Neuronal stem cell (in vitro differentiated cells): ENCODE data around the gene HSD17B4.

Experiments used
- DNase-seq: peaks from one replicate; pipeline ENCODE4 v3.0.0-alpha.2; 2013; ENCODE audit warnings: low spot score
- H2AFZ ChIP-seq: one replicate; pipeline ENCODE4 v1.6.1; 2013; ENCODE audit warnings: mild to moderate bottlenecking, low read length, inconsistent platforms
- H2AK5ac ChIP-seq: 2 replicates; pipeline ENCODE4 v1.6.1; 2013; ENCODE audit warnings: low read depth, mild to moderate bottlenecking, inconsistent platforms, low read length, moderate library complexity, mixed read lengths
- H2BK120ac ChIP-seq: 2 replicates; pipeline ENCODE4 v1.6.1; 2013; ENCODE audit warnings: low read depth, mild to moderate bottlenecking, inconsistent platforms, low read length, moderate library complexity, mixed read lengths
- H2BK12ac ChIP-seq: one replicate; pipeline ENCODE4 v1.6.1; 2013; ENCODE audit warnings: low read length, inconsistent platforms
- H2BK15ac ChIP-seq: 2 replicates; pipeline ENCODE4 v1.6.1; 2013; ENCODE audit warnings: mild to moderate bottlenecking, low read length, inconsistent platforms, mixed read lengths
- H2BK5ac ChIP-seq: one replicate; pipeline ENCODE4 v1.6.1; 2013; ENCODE audit warnings: inconsistent platforms, mild to moderate bottlenecking, low read length, moderate library complexity
- H3K14ac ChIP-seq: one replicate; pipeline ENCODE4 v1.6.1; 2013; ENCODE audit warnings: low read length, inconsistent platforms
- H3K18ac ChIP-seq: 2 replicates; pipeline ENCODE4 v1.6.1; 2013; ENCODE audit warnings: low read length, inconsistent platforms
- H3K23ac ChIP-seq: 2 replicates; pipeline ENCODE4 v1.6.1; 2013; ENCODE audit warnings: low read depth, mild to moderate bottlenecking, mixed read lengths, low read length, inconsistent platforms; ENCODE audit not compliant: poor library complexity
- H3K27ac ChIP-seq: replicated peaks from 3 replicates; pipeline ENCODE4 v1.5.1; 2013; ENCODE audit warnings: low read length, inconsistent platforms
- H3K27me3 ChIP-seq, 3 experiments: 2 replicates each; pipeline ENCODE4 v1.6.1; 2013; ENCODE audit warnings: low read length in 3 of 3, mild to moderate bottlenecking in 2 of 3, inconsistent platforms in 1 of 3, low read depth in 1 of 3, mixed read lengths in 1 of 3, moderate library complexity in 1 of 3; ENCODE audit not compliant: control insufficient read depth in 3 of 3, insufficient read depth in 3 of 3
- H3K36me3 ChIP-seq, 2 donors: replicated peaks in 1 of 2; 2 replicates each; pipeline ENCODE4 v1.6.1; 2013; ENCODE audit warnings: low read length in 2 of 2; ENCODE audit not compliant: control insufficient read depth in 2 of 2, insufficient read depth in 2 of 2
- H3K4ac ChIP-seq: 2 replicates; pipeline ENCODE4 v1.6.1; 2013; ENCODE audit warnings: inconsistent platforms, mild to moderate bottlenecking, low read length, moderate library complexity
- H3K4me1 ChIP-seq, 2 donors: 1 replicate in 1 of 2; 2 replicates in 1 of 2; pipeline ENCODE4 v1.6.1; 2013; ENCODE audit warnings: low read length in 2 of 2, low read depth in 1 of 2; ENCODE audit not compliant: control insufficient read depth in 2 of 2, insufficient read depth in 1 of 2
- H3K4me2 ChIP-seq: one replicate; pipeline ENCODE4 v1.6.1; 2013; ENCODE audit warnings: mild to moderate bottlenecking, low read length, inconsistent platforms; ENCODE audit not compliant: insufficient read depth, poor library complexity, severe bottlenecking
- H3K4me3 ChIP-seq, 2 donors: 2 replicates each; pipeline ENCODE4 v1.5.1; 2013; ENCODE audit warnings: low read length in 2 of 2, mild to moderate bottlenecking in 2 of 2, inconsistent platforms in 1 of 2, moderate library complexity in 1 of 2
- H3K79me1 ChIP-seq: one replicate; pipeline ENCODE4 v1.6.1; 2013; ENCODE audit warnings: low read depth, mild to moderate bottlenecking, inconsistent platforms, low read length, moderate library complexity
- H3K9ac ChIP-seq: one replicate; pipeline ENCODE4 v1.6.1; 2013; ENCODE audit warnings: mild to moderate bottlenecking, low read depth, low read length, inconsistent platforms; ENCODE audit not compliant: poor library complexity
- H3K9me3 ChIP-seq, 2 donors: replicated peaks in 1 of 2; 2 replicates each; pipeline versions ENCODE3 to v1.6.1; 2013; ENCODE audit warnings: low read length in 2 of 2, mild to moderate bottlenecking in 2 of 2, inconsistent platforms in 1 of 2, low read depth in 1 of 2, mixed read lengths in 1 of 2, moderate library complexity in 1 of 2; ENCODE audit not compliant: control insufficient read depth in 2 of 2, insufficient read depth in 1 of 2
- H4K8ac ChIP-seq: one replicate; pipeline ENCODE4 v1.6.1; 2013; ENCODE audit warnings: low read depth, mild to moderate bottlenecking, inconsistent platforms, low read length, moderate library complexity
- H4K91ac ChIP-seq: one replicate; pipeline ENCODE4 v1.6.1; 2013; ENCODE audit warnings: low read length, low read depth, mild to moderate bottlenecking, inconsistent platforms; ENCODE audit not compliant: poor library complexity
- WGBS, 2 donors: extraction: QIAGEN DNeasy Blood & Tissue Kit; methylation state at CpG; one replicate each; pipeline ENCODE4 v1.1.7; 2013; ENCODE audit warnings: missing lambda C conversion rate in 2 of 2, mixed read lengths in 1 of 2; ENCODE audit not compliant: insufficient read length in 2 of 2, insufficient replicate concordance in 1 of 2; ENCODE audit errors: extremely low coverage in 2 of 2; 5-methylcytosine and 5-hydroxymethylcytosine counted together

HSD17B4 gene

GRCh38 chr5:119570910-119571309 is 118.6 kb downstream of the HSD17B4 start:
- Histone ChIP-seq H3K79me1 (no peaks in the 10 kb centered on the region), H2AFZ (no peak overlapping the region), H4K8ac (no peak overlapping the region), H3K4me3 (no peak overlapping the region), H3K14ac (no peak overlapping the region), H3K9me3 (no peaks in the 10 kb centered on the region), H3K4me2 (no peak overlapping the region), H3K4ac (no peak overlapping the region), H3K4me1 (no peaks in the 10 kb centered on the region), H2BK15ac (no peak overlapping the region), H3K27ac (no peak overlapping the region), H2AK5ac (no peak overlapping the region), H2BK5ac (no peak overlapping the region), H3K36me3 (no peaks in the 10 kb centered on the region), H3K18ac (no peak overlapping the region), H4K91ac (no peak overlapping the region), H3K27me3 (no peaks in the 10 kb centered on the region), H3K23ac (no peak overlapping the region), H3K9ac (no peak overlapping the region), H2BK12ac (no peak overlapping the region), H2BK120ac (no peak overlapping the region)
- no peak for DNase-seq

- no peaks in the 10 kb centered on the region for H3K9me3 ChIP-seq
Measured at GRCh38 chr5:119578937-119579336, 126.6 kb downstream of the HSD17B4 start.

GRCh38 chr5:119582987-119583386 is 130.7 kb downstream of the HSD17B4 start:
- no peak overlapping the region for H2BK12ac ChIP-seq
- no peak overlapping the region for H3K18ac ChIP-seq
- H3K9ac ChIP-seq: no peak overlapping the region
- WGBS, 2 donors: no CpG with 5 or more reads among the region's 1 CpG
- no peak overlapping the region for H2BK120ac ChIP-seq
- peaks cover 0 to 8% of the 10 kb centered on the region in 2 donors for H3K4me1 ChIP-seq
- H4K91ac ChIP-seq: no peak overlapping the region
- no peak overlapping the region for H3K4me2 ChIP-seq
- no peak overlapping the region for H4K8ac ChIP-seq
- H3K23ac ChIP-seq: no peak overlapping the region
- no peaks in the 10 kb centered on the region for H3K27me3 ChIP-seq
- no peaks in the 10 kb centered on the region for H3K9me3 ChIP-seq
- no peaks in the 10 kb centered on the region for H3K79me1 ChIP-seq
- H2AK5ac ChIP-seq: no peak overlapping the region
- H3K36me3 ChIP-seq: no peaks in the 10 kb centered on the region
- H3K4me3 ChIP-seq: no peak overlapping the region
- H3K14ac ChIP-seq: no peak overlapping the region
- H2BK5ac ChIP-seq: no peak overlapping the region
- H3K27ac ChIP-seq: no peak overlapping the region
- DNase-seq: peak; percentile 52
- H3K4ac ChIP-seq: no peak overlapping the region
- H2BK15ac ChIP-seq: no peak overlapping the region
- H2AFZ ChIP-seq: no peak overlapping the region

More at GRCh38 chr5:119578937-119579336, 126.6 kb downstream of the HSD17B4 start:
- Histone ChIP-seq H2AK5ac (no peak overlapping the region), H2BK12ac (no peak overlapping the region), H2BK15ac (no peak overlapping the region), H3K4me1 (peaks cover 0 to 8% of the 10 kb centered on the region in 2 donors), H3K4me2 (no peak overlapping the region), H3K27me3 (no peaks in the 10 kb centered on the region), H4K91ac (no peak overlapping the region), H3K27ac (no peak overlapping the region), H2AFZ (no peak overlapping the region), H2BK5ac (no peak overlapping the region), H3K18ac (no peak overlapping the region), H3K4me3 (no peak overlapping the region), H3K4ac (no peak overlapping the region), H2BK120ac (no peak overlapping the region), H3K79me1 (no peaks in the 10 kb centered on the region), H4K8ac (no peak overlapping the region), H3K9ac (no peak overlapping the region), H3K14ac (no peak overlapping the region), H3K23ac (no peak overlapping the region), H3K36me3 (no peaks in the 10 kb centered on the region)
- no peak for DNase-seq
- WGBS, 2 donors: no CpG with 5 or more reads among the region's 3 CpGs

GRCh38 chr5:119583684-119584083 is 131.4 kb downstream of the HSD17B4 start:
- Histone ChIP-seq H3K4me2 (no peak overlapping the region), H3K27me3 (no peaks in the 10 kb centered on the region), H4K8ac (no peak overlapping the region), H2BK15ac (no peak overlapping the region), H3K4me1 (peaks cover 0 to 8% of the 10 kb centered on the region in 2 donors), H3K4ac (no peak overlapping the region), H3K27ac (no peak overlapping the region), H2BK12ac (no peak overlapping the region), H2AFZ (no peak overlapping the region), H4K91ac (no peak overlapping the region), H2BK120ac (peak overlapping the region; percentile 19), H3K14ac (no peak overlapping the region), H3K4me3 (no peak overlapping the region), H3K9ac (no peak overlapping the region), H3K9me3 (no peaks in the 10 kb centered on the region), H3K23ac (no peak overlapping the region), H2BK5ac (no peak overlapping the region), H3K79me1 (no peaks in the 10 kb centered on the region), H3K36me3 (no peaks in the 10 kb centered on the region), H2AK5ac (no peak overlapping the region), H3K18ac (no peak overlapping the region)
- DNase-seq: no peak
- WGBS, 2 donors: no CpG with 5 or more reads among the region's 3 CpGs
